ENCODE measurements around the gene LSAMP. TPM values are rescaled to one million over a fixed set of nuclear protein-coding genes. Genes with fewer than 3 reads are reported as not detected.

Gene LSAMP
- total RNA-seq, 1 experiment from 2014 or later = 0.90 TPM

GRCh38 chr3:116186049-116186448, 259.2 kb downstream of the LSAMP start:
- no peaks in the 10 kb centered on the region for H3K9me3 Mint-ChIP-seq
- Histone ChIP-seq H4K5ac (ENCODE audit: insufficient read length, low read depth, low read length) (no peak overlapping the region), H3K79me2 (ENCODE audit: insufficient read depth, low read length) (no peaks in the 10 kb centered on the region), H4K20me1 (ENCODE audit: control insufficient read depth, insufficient read depth, insufficient read length) (no peaks in the 10 kb centered on the region), H3K9me3 (ENCODE audit: control insufficient read depth, low read depth, low read length) (no peaks in the 10 kb centered on the region), H3K23me2 (ENCODE audit: insufficient read length, low read depth, low read length, poor library complexity, severe bottlenecking) (no peaks in the 10 kb centered on the region), H3K79me1 (ENCODE audit: insufficient read depth, low read depth, low read length, poor library complexity, severe bottlenecking) (no peaks in the 10 kb centered on the region), H2BK12ac (ENCODE audit: insufficient read length, low read depth, low read length) (no peak overlapping the region), H3K27ac (ENCODE audit: insufficient read length, low read depth, low read length) (no peak overlapping the region), H3K4me2 (ENCODE audit: insufficient read depth, insufficient read length, low read length) (no peak overlapping the region), H3K9ac (ENCODE audit: extremely low read depth, insufficient read length, low read length) (no peak overlapping the region), H3K14ac (ENCODE audit: insufficient read depth, low read length) (no peak overlapping the region), H3K27me3 (ENCODE audit: insufficient read depth, low read length) (no peaks in the 10 kb centered on the region), H3K23ac (ENCODE audit: insufficient read length, low read depth, low read length) (no peak overlapping the region), H4K91ac (ENCODE audit: insufficient read length, low read depth, low read length) (no peak overlapping the region), H2AK5ac (ENCODE audit: insufficient read length, low read length) (no peak overlapping the region), H2BK15ac (ENCODE audit: low read depth, low read length) (no peak overlapping the region), H2BK120ac (ENCODE audit: low read depth, low read length, poor library complexity, severe bottlenecking) (no peak overlapping the region), H2BK5ac (ENCODE audit: insufficient read length, low read length) (no peak overlapping the region), H3K56ac (ENCODE audit: insufficient read length, low read depth, low read length) (no peak overlapping the region), H2AFZ (ENCODE audit: low read length) (no peak overlapping the region), H3K4ac (ENCODE audit: low read depth, low read length) (no peak overlapping the region), H2BK20ac (ENCODE audit: low read depth, low read length, poor library complexity, severe bottlenecking) (no peak overlapping the region), H3K18ac (ENCODE audit: insufficient read length, low read depth, low read length) (no peak overlapping the region), H3K4me1 (ENCODE audit: insufficient read depth, low read length) (no peaks in the 10 kb centered on the region), H4K8ac (replicated peaks; ENCODE audit: insufficient read length, low read depth, low read length) (no peak overlapping the region), H3T11ph (ENCODE audit: low read length) (no peak overlapping the region)
- no peak overlapping the region for H3K4me3 Mint-ChIP-seq
- H3K27ac Mint-ChIP-seq = no peak overlapping the region
- DNase-seq = no peak
- no CpG with 5 or more reads among the region's 1 CpG for WGBS (ENCODE audit: extremely low coverage, insufficient read length, low lambda C conversion rate)
- H3K36me3 Mint-ChIP-seq (ENCODE audit: insufficient read depth in 1 of 3, low read depth in 3 of 3) = no peaks in the 10 kb centered on the region
- no peaks in the 10 kb centered on the region for H3K4me1 Mint-ChIP-seq
- H3K27me3 Mint-ChIP-seq (ENCODE audit: low read depth) = no peaks in the 10 kb centered on the region
- no peak for TF ChIP-seq CTCF (conservative IDR thresholded peaks at IDR 0.05)
